PC-3 (cell line): ENCODE data around the gene COL6A1. TPM values are rescaled to one million over a fixed set of nuclear protein-coding genes. Genes with fewer than 3 reads are reported as not detected.

Experiments used
- ATAC-seq: fragments of 200-7000 bp; cut with Tn5 transposase; 2 replicates; pipeline ENCODE4 v1.9.1; 2020; ENCODE audit warnings: mild to moderate bottlenecking, moderate library complexity
- BruUV-seq: library from RNA; stranded (reverse); fragments of 400-500 nt; replicated peaks from 2 replicates; lab custom pipeline; 2021; lab: Mats Ljungman, UMichigan
- CTCF ChIA-PET: fragments of 300-600 bp; sonication (Branson Sonifier 250); formaldehyde crosslinking; loops from one replicate; lab custom pipeline; 2022; ENCODE audit warnings: antibody characterized with exemption; lab: Charles Lee
- POLR2A ChIA-PET: fragments of 300-600 bp; sonication (Branson Sonifier 250); formaldehyde crosslinking; loops from one replicate; lab custom pipeline; 2022; ENCODE audit warnings: antibody characterized with exemption; ENCODE audit not compliant: unreplicated experiment; lab: Charles Lee
- DNase-seq: peaks from one replicate; pipeline ENCODE4 v3.0.0-alpha.2; 2015
- H2AFZ ChIP-seq: fragments of 300-600 bp; sonication (generic); 2 replicates; pipeline ENCODE4 v1.6.0; 2016; ENCODE audit warnings: antibody characterized with exemption, low read length
- H3F3A ChIP-seq: fragments of 300-600 bp; sonication (generic); one replicate; pipeline ENCODE4 v1.6.0; 2017; ENCODE audit warnings: antibody characterized with exemption, low read length, control low read depth, mild to moderate bottlenecking; ENCODE audit not compliant: unreplicated experiment
- H3K27ac ChIP-seq: fragments of 300-600 bp; sonication (generic); 2 replicates; pipeline ENCODE4 v1.5.1; 2016; ENCODE audit warnings: mild to moderate bottlenecking, low read length
- H3K27me3 ChIP-seq: fragments of 300-600 bp; sonication (generic); 2 replicates; pipeline ENCODE4 v1.6.1; 2016; ENCODE audit warnings: low read length, mixed read lengths
- H3K36me3 ChIP-seq: fragments of 300-600 bp; sonication (generic); 2 replicates; pipeline ENCODE4 v1.6.1; 2016; ENCODE audit warnings: low read depth, mixed run types, low read length, mixed read lengths
- H3K4me1 ChIP-seq: fragments of 300-600 bp; sonication (generic); 2 replicates; pipeline ENCODE4 v1.5.1; 2016; ENCODE audit warnings: low read length; ENCODE audit not compliant: insufficient read depth
- H3K4me2 ChIP-seq: fragments of 300-600 bp; sonication (generic); 2 replicates; pipeline ENCODE4 v1.6.0; 2016; ENCODE audit warnings: low read length
- H3K4me3 ChIP-seq: fragments of 300-600 bp; sonication (generic); 2 replicates; pipeline ENCODE4 v1.5.1; 2016; ENCODE audit warnings: mild to moderate bottlenecking, low read length, mixed read lengths
- H3K79me2 ChIP-seq: fragments of 300-600 bp; sonication (generic); 2 replicates; pipeline ENCODE4 v1.6.1; 2017; ENCODE audit warnings: low read length, mixed read lengths
- H3K9ac ChIP-seq: fragments of 300-600 bp; sonication (generic); 2 replicates; pipeline ENCODE4 v1.6.0; 2016; ENCODE audit warnings: mild to moderate bottlenecking, low read length
- H3K9me2 ChIP-seq: fragments of 300-600 bp; sonication (generic); replicated peaks from 2 replicates; pipeline ENCODE4 v1.6.1; 2016; ENCODE audit warnings: mixed run types, low read length, mixed read lengths
- H3K9me3 ChIP-seq: fragments of 300-600 bp; sonication (generic); 2 replicates; pipeline ENCODE4 v1.6.1; 2016; ENCODE audit warnings: low read length, mixed read lengths
- H4K20me1 ChIP-seq: fragments of 300-600 bp; sonication (generic); 2 replicates; pipeline ENCODE4 v1.6.1; 2016; ENCODE audit warnings: low read length, mixed read lengths
- EZH2 ChIP-seq: fragments of 300-600 bp; sonication (generic); IDR thresholded peaks from one replicate; pipeline ENCODE4 v1.6.1; 2017; ENCODE audit warnings: antibody characterized with exemption, mild to moderate bottlenecking, low read length; ENCODE audit not compliant: unreplicated experiment
- EZH2phosphoT487 ChIP-seq: fragments of 300-600 bp; sonication (generic); IDR thresholded peaks from 2 replicates; pipeline ENCODE4 v1.6.1; 2018; ENCODE audit warnings: mild to moderate bottlenecking, antibody characterized with exemption, low read length, borderline replicate concordance
- intact Hi-C: fragments of 100-400 bp; cut with micrococcal nuclease; formaldehyde crosslinking; loops from 2 replicates; pipeline ENCODE4 v1.9.0; 2023
- total RNA-seq: library from RNA; depleted of rRNA; stranded (reverse); fragments of >200 nt; gene quantifications from 2 replicates; pipeline ENCODE4 v1.2.3, GENCODE V29; 2014
- TF ChIP-seq, protein P1 (sequence below): fragments of 300-600 bp; sonication (generic); conservative IDR thresholded peaks from 2 replicates; pipeline ENCODE4 v1.5.1; 2017; ENCODE audit warnings: antibody characterized with exemption, low read depth, mild to moderate bottlenecking, low read length

The COL6A1 gene
- total RNA-seq, 1 experiment from 2014 or later, result 487 TPM

DNA sequence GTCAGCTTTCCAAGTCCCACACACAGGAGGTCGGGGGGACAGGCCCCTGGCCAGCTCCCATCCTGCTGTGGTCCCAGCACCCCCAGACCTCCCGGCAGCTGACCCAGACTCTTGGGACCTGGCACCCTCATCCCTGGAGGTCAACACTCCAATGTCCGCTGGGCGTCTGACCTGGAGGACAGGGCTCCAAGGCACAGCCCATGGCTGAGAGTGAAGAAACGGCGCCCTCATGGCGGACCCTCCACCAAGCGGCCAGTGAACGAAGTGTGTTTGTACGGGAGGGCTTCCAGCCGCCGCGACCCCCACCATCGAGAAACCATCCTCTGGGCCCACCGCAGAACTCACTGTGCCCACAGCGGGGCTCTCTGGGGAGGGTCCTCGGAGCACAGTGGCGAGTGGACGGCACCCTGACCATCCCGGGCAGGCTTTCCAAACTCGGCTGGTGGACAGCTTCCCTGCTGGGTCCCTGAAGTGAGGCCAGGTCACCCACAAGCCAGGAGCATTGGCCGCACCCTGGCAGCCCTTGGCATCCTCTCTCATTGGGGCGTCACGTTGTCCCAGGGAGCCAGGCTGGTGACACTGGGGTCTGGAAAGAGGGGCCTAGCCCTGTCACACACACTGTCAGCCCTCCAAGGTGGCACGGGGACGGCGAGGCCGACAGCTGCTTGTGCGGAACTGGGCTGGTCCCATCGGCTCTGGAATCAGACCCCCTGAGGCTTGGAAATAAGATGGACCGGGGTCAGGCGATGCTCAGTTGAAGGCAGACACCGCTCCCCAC, 68.5 kb downstream of the COL6A1 start:
- peaks cover 15% of the 10 kb centered on the region for H3F3A ChIP-seq
- H3K9me2 ChIP-seq, result no peaks in the 10 kb centered on the region
- H3K4me3 ChIP-seq, result no peak overlapping the region
- CTCF ChIA-PET, result no interaction called here
- H3K36me3 ChIP-seq, result no peaks in the 10 kb centered on the region
- peaks cover 17% of the 10 kb centered on the region for H3K79me2 ChIP-seq
- H2AFZ ChIP-seq, result no peak overlapping the region
- ATAC-seq (no peak), DNase-seq (no peak)
- intact Hi-C loops, result loop anchor here (5.0 kb wide), 1 partner anchor 68 kb away; the partner anchor contains the start of gene COL6A1
- H3K4me1 ChIP-seq, result peaks cover 57% of the 10 kb centered on the region
- H3K4me2 ChIP-seq, result peak overlapping the region; percentile 30
- no peaks in the 10 kb centered on the region for H3K27me3 ChIP-seq
- TF ChIP-seq EZH2phosphoT487 (no peak), EZH2 (no peak)
- TF ChIP-seq, protein P1, sequence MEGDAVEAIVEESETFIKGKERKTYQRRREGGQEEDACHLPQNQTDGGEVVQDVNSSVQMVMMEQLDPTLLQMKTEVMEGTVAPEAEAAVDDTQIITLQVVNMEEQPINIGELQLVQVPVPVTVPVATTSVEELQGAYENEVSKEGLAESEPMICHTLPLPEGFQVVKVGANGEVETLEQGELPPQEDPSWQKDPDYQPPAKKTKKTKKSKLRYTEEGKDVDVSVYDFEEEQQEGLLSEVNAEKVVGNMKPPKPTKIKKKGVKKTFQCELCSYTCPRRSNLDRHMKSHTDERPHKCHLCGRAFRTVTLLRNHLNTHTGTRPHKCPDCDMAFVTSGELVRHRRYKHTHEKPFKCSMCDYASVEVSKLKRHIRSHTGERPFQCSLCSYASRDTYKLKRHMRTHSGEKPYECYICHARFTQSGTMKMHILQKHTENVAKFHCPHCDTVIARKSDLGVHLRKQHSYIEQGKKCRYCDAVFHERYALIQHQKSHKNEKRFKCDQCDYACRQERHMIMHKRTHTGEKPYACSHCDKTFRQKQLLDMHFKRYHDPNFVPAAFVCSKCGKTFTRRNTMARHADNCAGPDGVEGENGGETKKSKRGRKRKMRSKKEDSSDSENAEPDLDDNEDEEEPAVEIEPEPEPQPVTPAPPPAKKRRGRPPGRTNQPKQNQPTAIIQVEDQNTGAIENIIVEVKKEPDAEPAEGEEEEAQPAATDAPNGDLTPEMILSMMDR, result no peak
- H3K9ac ChIP-seq, result peak overlapping the region; percentile 82
- no peaks in the 10 kb centered on the region for H4K20me1 ChIP-seq
- BruUV-seq, result no TSS peak
- H3K27ac ChIP-seq, result peak overlapping the region; percentile 97
- no peaks in the 10 kb centered on the region for H3K9me3 ChIP-seq
- POLR2A ChIA-PET, result no interaction called here

DNA sequence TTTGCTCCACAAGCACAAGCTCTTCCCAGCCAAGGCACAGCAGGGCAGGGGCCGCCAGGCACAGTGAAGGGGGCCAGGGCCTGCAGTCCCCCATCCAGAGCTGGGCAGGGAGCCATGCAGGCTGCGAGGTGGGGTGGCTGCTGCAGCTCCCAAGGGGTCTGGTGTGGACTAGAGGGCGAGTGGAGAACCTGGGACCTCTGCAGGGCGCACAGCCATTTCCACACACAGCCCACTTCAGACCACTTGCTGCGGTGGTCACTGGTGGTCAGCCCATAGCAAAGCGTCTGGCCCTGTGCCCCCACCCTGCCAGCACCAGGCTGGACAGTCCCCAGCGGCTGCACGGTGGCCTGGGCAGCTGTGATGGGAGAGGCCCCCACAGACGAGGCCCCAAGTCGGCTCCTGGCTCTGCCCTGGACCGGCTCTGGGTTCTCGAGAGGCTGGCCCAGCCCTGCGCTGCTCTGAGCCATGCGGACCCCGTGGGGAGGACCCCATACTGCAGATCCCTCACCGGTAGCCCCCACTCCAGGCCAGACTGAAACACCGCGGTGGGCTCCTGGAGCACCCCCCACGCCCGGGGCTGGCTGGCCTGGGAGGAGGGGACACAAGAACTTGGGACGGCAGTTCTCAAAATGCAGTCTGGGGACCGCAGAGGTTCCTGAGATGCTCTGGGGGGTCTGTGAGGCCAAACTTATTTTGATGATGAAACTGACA, 69.3 kb downstream of the COL6A1 start:
- no peaks in the 10 kb centered on the region for H3K27me3 ChIP-seq
- H3K27ac ChIP-seq, result peak overlapping the region; percentile 97
- peak overlapping the region; percentile 82 for H3K9ac ChIP-seq
- H3K36me3 ChIP-seq, result no peaks in the 10 kb centered on the region
- no peaks in the 10 kb centered on the region for H4K20me1 ChIP-seq
- no peak overlapping the region for H3K4me2 ChIP-seq
- no peaks in the 10 kb centered on the region for H3K9me3 ChIP-seq
- ChIA-PET CTCF (no interaction called here), POLR2A (no interaction called here)
- peaks cover 17% of the 10 kb centered on the region for H3K79me2 ChIP-seq
- no peaks in the 10 kb centered on the region for H3K9me2 ChIP-seq
- ATAC-seq (no peak), DNase-seq (no peak)
- no TSS peak for BruUV-seq
- no peak overlapping the region for H3K4me3 ChIP-seq
- intact Hi-C loops, result loop anchor here (5.0 kb wide), 1 partner anchor 69 kb away; the partner anchor contains the start of gene COL6A1
- H2AFZ ChIP-seq, result no peak overlapping the region
- TF ChIP-seq EZH2phosphoT487 (no peak), EZH2 (no peak)
- TF ChIP-seq, protein P1, result no peak
- H3K4me1 ChIP-seq, result peaks cover 57% of the 10 kb centered on the region
- H3F3A ChIP-seq, result peaks cover 8% of the 10 kb centered on the region
